NCI-H1930 (cell line): ENCODE data around the gene UBE3D.
"Not testable (repeated sequence)": the region's sequence is repeated elsewhere in the genome, so short reads cannot be mapped to it uniquely, and the experiment has no call there.

ENCODE experiments used
- DNase-seq, 2 experiments: peaks; one replicate each; lab custom pipeline; 2025; lab: John Stamatoyannopoulos, UW

UBE3D gene

GRCh38 chr6:82870582-82871172 is 195.0 kb downstream of the UBE3D start:
- no peak for DNase-seq

- no peak for DNase-seq
These were observed 196.1 kb downstream of the UBE3D start for GRCh38 chr6:82869493-82869892.

GRCh38 chr6:82867946-82868345 is 197.7 kb downstream of the UBE3D start:
- no peak for DNase-seq

GRCh38 chr6:82866446-82866845 is 199.2 kb downstream of the UBE3D start:
- DNase-seq: no peak

DNA sequence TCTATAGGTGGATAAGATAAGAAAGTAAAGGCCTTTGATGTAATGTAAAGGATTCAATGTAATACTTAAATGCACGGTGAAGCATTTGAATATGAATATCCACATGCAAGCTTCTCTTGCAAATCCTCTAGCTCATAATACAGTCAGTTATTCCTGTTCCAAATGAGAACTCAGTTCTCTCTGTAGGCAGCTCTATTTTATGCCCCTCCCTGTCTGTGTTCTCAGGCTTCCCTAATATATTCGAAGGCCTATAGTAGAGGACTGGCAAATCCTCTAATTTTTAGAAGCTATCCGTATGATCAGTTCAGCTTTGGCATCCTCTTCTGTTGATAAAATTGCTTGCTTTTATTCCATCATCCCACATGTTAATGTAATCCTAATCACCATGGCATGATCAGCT is 200.2 kb downstream of the UBE3D start:
- no peak for DNase-seq

DNA sequence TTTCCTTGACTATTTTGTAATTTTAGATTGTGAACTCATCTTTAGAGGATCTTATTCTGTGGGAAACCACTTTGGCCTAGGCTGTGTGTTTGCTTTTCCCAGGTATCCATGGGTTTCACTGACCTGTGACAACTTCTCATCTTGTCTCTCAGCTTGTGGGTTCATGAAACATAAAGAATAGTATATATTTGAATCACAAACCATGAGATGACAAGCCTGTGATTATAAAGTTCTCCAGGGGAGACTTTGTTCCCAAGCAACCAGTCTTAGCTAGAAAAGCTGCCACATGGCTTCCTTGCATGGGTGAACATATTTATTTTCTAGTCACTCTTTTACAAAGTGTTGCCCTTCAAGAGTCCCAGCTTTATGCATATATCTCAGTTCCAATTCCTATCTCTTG is 201.9 kb downstream of the UBE3D start:
- DNase-seq: no peak

DNA sequence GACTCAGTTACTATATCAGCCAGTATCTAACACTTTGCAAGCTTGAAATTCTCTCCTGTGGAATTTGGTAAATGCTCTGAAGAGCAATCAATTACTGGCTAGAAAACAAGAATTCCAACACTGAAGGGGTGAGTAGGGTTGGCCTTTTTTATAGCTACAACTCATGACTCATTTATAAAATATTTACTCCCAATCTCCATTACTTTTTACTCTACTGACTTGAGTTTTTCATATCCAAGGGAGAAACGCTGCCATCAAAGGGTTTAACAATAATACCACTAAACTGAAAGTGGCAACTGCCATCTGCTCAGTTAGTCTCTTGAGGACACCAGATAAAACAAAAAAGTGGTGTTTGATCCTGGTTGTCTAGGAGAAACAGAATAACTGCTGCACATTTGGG is 203.1 kb downstream of the UBE3D start:
- DNase-seq: no peak

GRCh38 chr6:82861121-82861520 is 204.5 kb downstream of the UBE3D start:
- DNase-seq: no peak

- DNase-seq: not testable (repeated sequence)
These were observed 209.6 kb downstream of the UBE3D start for GRCh38 chr6:82856077-82856476.

- not testable (repeated sequence) for DNase-seq
These were observed 212.7 kb downstream of the UBE3D start for GRCh38 chr6:82852904-82853303.

DNA sequence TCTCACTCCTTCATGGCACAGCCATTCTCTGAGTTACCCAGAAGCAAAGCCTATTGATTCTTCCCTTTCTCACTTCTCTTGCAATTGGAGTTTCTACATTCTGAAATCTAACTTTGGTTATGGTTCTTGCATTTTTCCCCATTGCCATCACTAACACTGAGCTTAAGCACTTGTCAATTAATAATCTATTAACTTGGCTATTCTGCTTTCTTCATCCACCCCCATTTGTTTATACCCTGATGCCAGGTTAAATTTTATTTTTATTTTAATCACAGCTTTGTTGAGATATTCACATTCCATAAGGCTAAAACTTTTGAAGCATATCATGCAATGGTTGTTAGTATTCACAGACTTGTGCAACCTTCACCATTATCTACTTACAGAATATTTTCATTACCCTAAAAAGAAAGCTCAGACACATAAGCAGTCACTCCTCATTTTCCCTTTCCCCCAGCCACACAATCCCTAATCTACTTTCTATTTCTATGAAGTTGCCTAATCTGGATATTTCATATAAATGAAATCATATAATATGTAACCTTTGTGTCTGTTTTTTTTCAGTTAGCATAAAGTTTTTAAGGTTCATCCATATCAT is 222.3 kb downstream of the UBE3D start:
- DNase-seq: no peak

GRCh38 chr6:82842721-82843120 is 222.9 kb downstream of the UBE3D start:
- no peak for DNase-seq
